OCI-LY7 (cell line): ENCODE results near the gene TERB2.
"Not testable (repeated sequence)": the region's sequence is repeated elsewhere in the genome, so short reads cannot be mapped to it uniquely, and the experiment has no call there.

ENCODE experiments used
- CTCF ChIP-seq: fragments of 200-600 bp; sonication (generic); conservative IDR thresholded peaks from 2 replicates; pipeline ENCODE4 v1.5.1; 2014; ENCODE audit warnings: mild to moderate bottlenecking, antibody characterized with exemption, low read length, moderate library complexity, mixed read lengths
- EZH2phosphoT487 ChIP-seq: fragments of 200-600 bp; sonication (generic); IDR thresholded peaks from 2 replicates; pipeline ENCODE4 v1.6.1; 2018; ENCODE audit warnings: low read depth, borderline replicate concordance, mild to moderate bottlenecking, mixed run types, antibody characterized with exemption, low read length, moderate library complexity, mixed read lengths

DNA sequence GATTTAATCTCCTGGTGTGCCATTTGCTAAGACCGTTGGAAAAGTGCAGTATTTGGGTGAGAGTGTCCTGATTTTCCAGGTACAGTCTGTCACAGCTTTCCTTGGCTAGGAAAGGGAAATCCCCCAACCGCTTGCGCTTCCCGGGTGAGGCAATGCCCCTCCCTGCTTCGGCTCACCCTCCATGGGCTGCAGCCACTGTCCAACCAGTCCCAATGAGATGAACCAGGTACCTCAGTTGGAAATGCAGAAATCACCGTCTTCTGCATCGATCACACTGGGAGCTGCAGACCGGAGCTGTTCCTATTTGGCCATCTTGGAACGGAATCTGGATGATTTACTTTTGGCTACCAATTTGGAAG, 64.4 kb downstream of the TERB2 start:
- not testable (repeated sequence) for TF ChIP-seq CTCF, EZH2phosphoT487
